Loucy (cell line): Measurements from ENCODE around the gene PSMC1.

Experiments used
- H2AFZ ChIP-seq: fragments of 200-600 bp; sonication (generic); 2 replicates; pipeline ENCODE4 v1.6.0; 2016; ENCODE audit warnings: antibody characterized with exemption, mild to moderate bottlenecking, low read length, moderate library complexity
- H3F3A ChIP-seq: fragments of 200-600 bp; 2 replicates; pipeline ENCODE4 v1.6.0; 2016; ENCODE audit warnings: antibody characterized with exemption, low read depth, mild to moderate bottlenecking
- H3K27me3 ChIP-seq: fragments of 200-600 bp; sonication (generic); 2 replicates; pipeline ENCODE4 v1.6.1; 2014; ENCODE audit warnings: low read length, mild to moderate bottlenecking; ENCODE audit not compliant: insufficient read depth, poor library complexity, severe bottlenecking
- H3K36me3 ChIP-seq: fragments of 200-600 bp; sonication (generic); 2 replicates; pipeline ENCODE4 v1.6.1; 2016; ENCODE audit warnings: low read length; ENCODE audit not compliant: insufficient read depth
- H3K4me1 ChIP-seq: fragments of 200-600 bp; sonication (generic); 2 replicates; pipeline ENCODE4 v1.5.1; 2014; ENCODE audit warnings: low read length, mild to moderate bottlenecking; ENCODE audit not compliant: insufficient read depth, poor library complexity, severe bottlenecking
- H3K4me2 ChIP-seq: fragments of 200-600 bp; sonication (generic); 2 replicates; pipeline ENCODE4 v1.6.0; 2014; ENCODE audit warnings: antibody characterized with exemption, low read length, low read depth, mild to moderate bottlenecking; ENCODE audit not compliant: poor library complexity, severe bottlenecking
- H3K4me3 ChIP-seq: fragments of 200-600 bp; sonication (generic); 2 replicates; pipeline ENCODE4 v1.5.1; 2014; ENCODE audit warnings: low read length, mild to moderate bottlenecking, mixed read lengths; ENCODE audit not compliant: poor library complexity, severe bottlenecking
- H3K79me2 ChIP-seq: fragments of 200-600 bp; sonication (generic); 2 replicates; pipeline ENCODE4 v1.6.1; 2014; ENCODE audit warnings: low read length; ENCODE audit not compliant: insufficient read depth
- H3K9ac ChIP-seq: fragments of 200-600 bp; sonication (generic); 2 replicates; pipeline ENCODE4 v1.6.0; 2014; ENCODE audit warnings: mild to moderate bottlenecking, low read depth, low read length, moderate library complexity; ENCODE audit not compliant: poor library complexity, severe bottlenecking
- H3K9me2 ChIP-seq: fragments of 200-600 bp; sonication (generic); replicated peaks from 2 replicates; pipeline ENCODE4 v1.6.1; 2016; ENCODE audit warnings: low read depth, low read length, mixed read lengths
- H3K9me3 ChIP-seq: fragments of 200-600 bp; sonication (generic); 2 replicates; pipeline ENCODE4 v1.6.1; 2014; ENCODE audit warnings: mild to moderate bottlenecking, antibody characterized with exemption, low read length, low read depth; ENCODE audit not compliant: insufficient read depth
- H4K20me1 ChIP-seq: fragments of 200-600 bp; sonication (generic); 2 replicates; pipeline ENCODE4 v1.6.0; 2014; ENCODE audit warnings: antibody characterized with exemption, low read length, mild to moderate bottlenecking; ENCODE audit not compliant: insufficient read depth, poor library complexity, severe bottlenecking
- CTCF ChIP-seq: fragments of 200-600 bp; sonication (generic); conservative IDR thresholded peaks from 2 replicates; pipeline ENCODE4 v1.5.1; 2014; ENCODE audit warnings: mild to moderate bottlenecking, antibody characterized with exemption, low read length
- EZH2phosphoT487 ChIP-seq: fragments of 200-600 bp; IDR thresholded peaks from 2 replicates; pipeline ENCODE4 v1.6.1; 2018; ENCODE audit warnings: antibody characterized with exemption, mild to moderate bottlenecking, moderate library complexity, borderline replicate concordance

The PSMC1 gene

DNA sequence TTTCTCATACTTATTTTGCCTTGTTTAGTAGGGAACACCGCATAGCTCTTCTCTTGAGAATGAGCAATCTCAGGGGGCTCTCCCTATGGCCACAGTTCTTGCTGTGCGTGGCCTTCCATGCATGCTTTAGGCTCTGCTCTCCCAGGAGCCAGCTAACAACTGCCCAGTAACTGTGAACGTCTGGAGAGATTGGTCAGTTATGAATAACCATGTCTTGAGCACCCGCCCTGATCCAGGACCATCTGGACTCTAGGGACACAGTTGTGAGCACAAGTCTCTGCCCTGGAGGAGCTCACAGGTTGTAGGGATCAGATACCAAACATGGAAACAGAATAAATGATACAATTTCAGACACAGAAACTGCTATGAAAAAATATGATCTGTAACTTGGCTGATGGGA lies 12.1 kb downstream of the PSMC1 start:
- no peaks in the 10 kb centered on the region for H4K20me1 ChIP-seq
- no peak overlapping the region for H3K4me2 ChIP-seq
- peaks cover 89% of the 10 kb centered on the region; the same call in 1 of the 2 replicates for H3K36me3 ChIP-seq
- H3K9me3 ChIP-seq: no peaks in the 10 kb centered on the region
- H2AFZ ChIP-seq: no peak overlapping the region
- H3K9ac ChIP-seq: no peak overlapping the region
- no peaks in the 10 kb centered on the region for H3K79me2 ChIP-seq
- no peaks in the 10 kb centered on the region for H3K27me3 ChIP-seq
- H3K9me2 ChIP-seq: no peaks in the 10 kb centered on the region
- no peaks in the 10 kb centered on the region for H3K4me1 ChIP-seq
- no peak overlapping the region for H3K4me3 ChIP-seq
- H3F3A ChIP-seq: no peaks in the 10 kb centered on the region
- TF ChIP-seq CTCF: no peak
- TF ChIP-seq EZH2phosphoT487: no peak

DNA sequence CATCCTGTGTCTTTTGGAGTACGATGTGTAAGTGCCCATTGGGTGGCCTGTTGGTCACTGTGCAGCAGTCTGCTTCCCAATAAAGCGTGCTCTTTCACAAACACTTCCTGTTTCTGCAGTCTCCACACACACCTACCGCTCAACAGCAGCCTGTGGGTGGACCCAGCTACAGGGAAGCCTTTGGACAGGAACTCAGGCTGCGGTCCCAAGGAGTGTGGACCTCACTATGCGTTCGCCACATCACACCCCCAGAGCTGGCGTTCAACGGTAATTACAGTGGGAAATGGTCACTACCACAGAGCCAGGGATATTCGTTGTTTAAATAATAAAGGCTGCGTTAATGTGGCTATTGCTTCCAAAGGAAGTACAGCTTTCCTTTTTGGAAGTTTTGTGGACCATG lies 16.2 kb downstream of the PSMC1 start:
- Histone ChIP-seq H3K79me2 (no peaks in the 10 kb centered on the region), H2AFZ (no peak overlapping the region), H3K9ac (no peak overlapping the region), H3K9me3 (no peaks in the 10 kb centered on the region), H3K36me3 (peaks cover 67% of the 10 kb centered on the region; the same call in 1 of the 2 replicates), H3F3A (no peaks in the 10 kb centered on the region), H3K4me1 (no peaks in the 10 kb centered on the region), H3K4me2 (no peak overlapping the region), H3K4me3 (no peak overlapping the region), H3K27me3 (no peaks in the 10 kb centered on the region), H3K9me2 (no peaks in the 10 kb centered on the region), H4K20me1 (no peaks in the 10 kb centered on the region)
- TF ChIP-seq CTCF (no peak), EZH2phosphoT487 (no peak)

DNA sequence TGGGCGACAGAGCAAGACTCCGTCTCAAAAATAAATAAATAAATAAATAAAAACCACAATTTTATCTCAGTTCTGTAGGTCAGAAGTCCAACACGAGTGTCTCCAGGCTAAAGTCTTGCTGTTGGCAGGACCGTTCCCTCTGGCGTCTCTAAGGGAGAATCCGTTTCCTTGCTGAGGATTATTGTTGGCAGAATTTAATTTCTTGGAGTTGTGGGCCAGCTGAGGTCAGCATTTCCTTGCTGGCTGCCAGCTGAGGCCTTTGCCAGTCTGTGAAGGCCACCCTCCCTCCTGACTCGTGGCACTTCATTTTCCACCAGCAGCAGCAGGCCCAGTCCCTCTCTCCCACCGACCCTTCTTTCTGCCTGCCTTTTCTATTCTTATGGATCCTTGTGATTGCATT lies 17.2 kb downstream of the PSMC1 start:
- peaks cover 62% of the 10 kb centered on the region; the same call in 1 of the 2 replicates for H3K36me3 ChIP-seq
- no peak for TF ChIP-seq EZH2phosphoT487
- no peak for TF ChIP-seq CTCF
- H3K4me1 ChIP-seq: no peaks in the 10 kb centered on the region
- no peaks in the 10 kb centered on the region for H3K27me3 ChIP-seq
- no peaks in the 10 kb centered on the region for H3K79me2 ChIP-seq
- no peaks in the 10 kb centered on the region for H4K20me1 ChIP-seq
- no peaks in the 10 kb centered on the region for H3F3A ChIP-seq
- no peaks in the 10 kb centered on the region for H3K9me3 ChIP-seq
- H2AFZ ChIP-seq: no peak overlapping the region
- no peak overlapping the region for H3K9ac ChIP-seq
- H3K4me2 ChIP-seq: no peak overlapping the region
- H3K4me3 ChIP-seq: no peak overlapping the region
- H3K9me2 ChIP-seq: no peaks in the 10 kb centered on the region
